ENCODE results near the gene EFNA4.
A peak's percentile ranks its signal among the peaks of the same experiment; 100 is the strongest.

EFNA4 gene

GRCh38 chr1:155043301-155043702 lies 20.2 kb upstream of the EFNA4 start:
- Mint-ChIP-seq H3K9me3 (no peaks in the 10 kb centered on the region), H3K4me1 (peaks cover 7% of the 10 kb centered on the region), H3K27ac (no peak overlapping the region), H3K4me3 (no peak overlapping the region), H3K36me3 (ENCODE audit: low read depth) (no peaks in the 10 kb centered on the region), H3K27me3 (ENCODE audit: low read depth) (peaks cover 10% of the 10 kb centered on the region)
- no peak for TF ChIP-seq CTCF (IDR thresholded peaks at IDR 0.05; ENCODE audit: unreplicated experiment in 3 of 3)

GRCh38 chr1:155043793-155044192 lies 19.7 kb upstream of the EFNA4 start:
- Mint-ChIP-seq H3K27ac (no peak overlapping the region), H3K36me3 (ENCODE audit: low read depth) (no peaks in the 10 kb centered on the region), H3K4me1 (peaks cover 11% of the 10 kb centered on the region), H3K27me3 (ENCODE audit: low read depth) (peaks cover 10% of the 10 kb centered on the region), H3K4me3 (no peak overlapping the region), H3K9me3 (no peaks in the 10 kb centered on the region)
- no peak for TF ChIP-seq CTCF (IDR thresholded peaks at IDR 0.05; ENCODE audit: unreplicated experiment in 3 of 3)

GRCh38 chr1:155044365-155044764 lies 19.2 kb upstream of the EFNA4 start:
- Mint-ChIP-seq H3K27me3 (ENCODE audit: low read depth) (peaks cover 10% of the 10 kb centered on the region), H3K27ac (peak overlapping the region in 1 of 3 experiments; percentile 37), H3K36me3 (ENCODE audit: low read depth) (no peaks in the 10 kb centered on the region), H3K9me3 (no peaks in the 10 kb centered on the region), H3K4me1 (peaks cover 15% of the 10 kb centered on the region), H3K4me3 (no peak overlapping the region)
- no peak for TF ChIP-seq CTCF (IDR thresholded peaks at IDR 0.05; ENCODE audit: unreplicated experiment in 3 of 3)

- Mint-ChIP-seq H3K36me3 (ENCODE audit: low read depth) (no peaks in the 10 kb centered on the region), H3K4me3 (peak overlapping the region in 1 of 3 experiments; percentile 37), H3K27me3 (ENCODE audit: low read depth) (peaks cover 10% of the 10 kb centered on the region), H3K9me3 (no peaks in the 10 kb centered on the region), H3K4me1 (peaks cover 22% of the 10 kb centered on the region), H3K27ac (peak overlapping the region in 1 of 3 experiments; percentile 37)
- peak; percentile 45 to 62 (median 46) for TF ChIP-seq CTCF (IDR thresholded peaks at IDR 0.05; ENCODE audit: unreplicated experiment in 3 of 3)
These were observed 18.5 kb upstream of the EFNA4 start for GRCh38 chr1:155044812-155045657.

GRCh38 chr1:155048449-155049334 lies 14.8 kb upstream of the EFNA4 start:
- no peak for TF ChIP-seq CTCF (IDR thresholded peaks at IDR 0.05; ENCODE audit: unreplicated experiment in 3 of 3)
- H3K27ac Mint-ChIP-seq, result peak overlapping the region in 1 of 3 experiments; percentile 54
- peak overlapping the region; percentile 55 to 88 (median 67) for H3K4me3 Mint-ChIP-seq
- H3K36me3 Mint-ChIP-seq (ENCODE audit: low read depth), result no peaks in the 10 kb centered on the region
- H3K27me3 Mint-ChIP-seq (ENCODE audit: low read depth), result peaks cover 18% of the 10 kb centered on the region
- H3K4me1 Mint-ChIP-seq, result peaks cover 26% of the 10 kb centered on the region
- H3K9me3 Mint-ChIP-seq, result no peaks in the 10 kb centered on the region
